SU-DHL-6 (cell line): ENCODE measurements around the gene COL18A1.

Source experiments
- H2AFZ ChIP-seq: fragments of 200-600 bp; sonication (generic); 2 replicates; pipeline ENCODE4 v1.6.1; 2014; ENCODE audit warnings: low read depth, mild to moderate bottlenecking, moderate library complexity, mixed read lengths, antibody characterized with exemption, low read length; ENCODE audit not compliant: severe bottlenecking
- H3F3A ChIP-seq: fragments of 200-600 bp; shearing (Covaris generic); 2 replicates; pipeline ENCODE4 v1.6.0; 2016; ENCODE audit warnings: antibody characterized with exemption, mild to moderate bottlenecking; ENCODE audit not compliant: insufficient read depth
- H3K27ac ChIP-seq: fragments of 200-600 bp; sonication (generic); 2 replicates; pipeline ENCODE4 v1.5.1; 2016; ENCODE audit warnings: low read depth, mild to moderate bottlenecking, low read length, moderate library complexity, mixed read lengths
- H3K27me3 ChIP-seq: fragments of 200-600 bp; sonication (generic), shearing (Covaris generic); 2 replicates; pipeline ENCODE4 v1.6.0; 2014; ENCODE audit warnings: mild to moderate bottlenecking, low read length
- H3K36me3 ChIP-seq: fragments of 200-600 bp; sonication (generic); 2 replicates; pipeline ENCODE4 v1.6.1; 2014; ENCODE audit warnings: mild to moderate bottlenecking, low read length, mixed read lengths
- H3K4me2 ChIP-seq: fragments of 300-600, 200-600 bp; shearing (Covaris generic), sonication (generic); 2 replicates; pipeline ENCODE4 v1.6.0; 2014; ENCODE audit warnings: low read length, low read depth, mild to moderate bottlenecking; ENCODE audit not compliant: poor library complexity, severe bottlenecking
- H3K4me3 ChIP-seq: fragments of 200-600 bp; sonication (generic); 2 replicates; pipeline ENCODE4 v1.5.1; 2014; ENCODE audit warnings: antibody characterized with exemption, low read length, mild to moderate bottlenecking, mixed read lengths; ENCODE audit not compliant: insufficient read depth, poor library complexity, severe bottlenecking
- H3K79me2 ChIP-seq: fragments of 200-600 bp; sonication (generic); 2 replicates; pipeline ENCODE4 v1.6.1; 2014; ENCODE audit warnings: mild to moderate bottlenecking, low read length, moderate library complexity; ENCODE audit not compliant: insufficient read depth
- H3K9ac ChIP-seq: fragments of 200-600 bp; sonication (generic); 2 replicates; pipeline ENCODE4 v1.7.0; 2014; ENCODE audit warnings: mild to moderate bottlenecking, low read length
- H3K9me2 ChIP-seq: fragments of 200-600 bp; sonication (generic); replicated peaks from 2 replicates; pipeline ENCODE4 v1.6.1; 2014; ENCODE audit warnings: low read length; ENCODE audit not compliant: insufficient read depth
- H3K9me3 ChIP-seq: fragments of 200-600 bp; sonication (generic); 2 replicates; pipeline ENCODE4 v1.6.1; 2014; ENCODE audit warnings: low read length, mixed read lengths; ENCODE audit not compliant: insufficient read depth
- H4K20me1 ChIP-seq: fragments of 200-600 bp; sonication (generic); 2 replicates; pipeline ENCODE4 v1.6.1; 2014; ENCODE audit warnings: low read depth, mild to moderate bottlenecking, antibody characterized with exemption, low read length, moderate library complexity, mixed read lengths
- CTCF ChIP-seq: fragments of 200-600 bp; sonication (generic); IDR thresholded peaks from one replicate; pipeline ENCODE4 v1.5.1; 2017; ENCODE audit warnings: antibody characterized with exemption, mild to moderate bottlenecking, low read length, moderate library complexity; ENCODE audit not compliant: insufficient read depth, poor library complexity, severe bottlenecking
- EZH2phosphoT487 ChIP-seq: fragments of 200-600 bp; sonication (generic), shearing (Covaris generic); conservative IDR thresholded peaks from 2 replicates; pipeline ENCODE4 v1.6.1; 2018; ENCODE audit warnings: mild to moderate bottlenecking, antibody characterized with exemption, low read length, moderate library complexity, mixed read lengths

Gene COL18A1

DNA sequence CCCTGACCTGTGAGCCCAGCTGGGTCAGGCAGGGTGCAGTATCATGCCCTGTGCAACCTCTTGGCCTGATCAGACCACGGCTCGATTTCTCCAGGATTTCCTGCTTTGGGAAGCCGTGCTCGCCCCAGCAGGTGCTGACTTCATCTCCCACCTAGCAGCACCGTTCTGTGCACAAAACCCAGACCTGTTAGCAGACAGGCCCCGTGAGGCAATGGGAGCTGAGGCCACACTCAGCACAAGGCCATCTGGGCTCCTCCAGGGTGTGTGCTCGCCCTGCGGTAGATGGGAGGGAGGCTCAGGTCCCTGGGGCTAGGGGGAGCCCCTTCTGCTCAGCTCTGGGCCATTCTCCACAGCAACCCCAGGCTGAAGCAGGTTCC lies 107.6 kb downstream of the COL18A1 start:
- Histone ChIP-seq H3F3A (peaks cover 3% of the 10 kb centered on the region; the same call in 1 of the 2 replicates), H3K79me2 (no peaks in the 10 kb centered on the region), H3K4me2 (no peak overlapping the region), H3K9me2 (no peaks in the 10 kb centered on the region), H3K9me3 (no peaks in the 10 kb centered on the region), H3K27ac (no peak overlapping the region), H4K20me1 (no peaks in the 10 kb centered on the region), H3K36me3 (no peaks in the 10 kb centered on the region), H2AFZ (no peak overlapping the region), H3K27me3 (no peaks in the 10 kb centered on the region), H3K4me3 (no peak overlapping the region), H3K9ac (no peak overlapping the region)
- TF ChIP-seq CTCF (no peak), EZH2phosphoT487 (no peak)

DNA sequence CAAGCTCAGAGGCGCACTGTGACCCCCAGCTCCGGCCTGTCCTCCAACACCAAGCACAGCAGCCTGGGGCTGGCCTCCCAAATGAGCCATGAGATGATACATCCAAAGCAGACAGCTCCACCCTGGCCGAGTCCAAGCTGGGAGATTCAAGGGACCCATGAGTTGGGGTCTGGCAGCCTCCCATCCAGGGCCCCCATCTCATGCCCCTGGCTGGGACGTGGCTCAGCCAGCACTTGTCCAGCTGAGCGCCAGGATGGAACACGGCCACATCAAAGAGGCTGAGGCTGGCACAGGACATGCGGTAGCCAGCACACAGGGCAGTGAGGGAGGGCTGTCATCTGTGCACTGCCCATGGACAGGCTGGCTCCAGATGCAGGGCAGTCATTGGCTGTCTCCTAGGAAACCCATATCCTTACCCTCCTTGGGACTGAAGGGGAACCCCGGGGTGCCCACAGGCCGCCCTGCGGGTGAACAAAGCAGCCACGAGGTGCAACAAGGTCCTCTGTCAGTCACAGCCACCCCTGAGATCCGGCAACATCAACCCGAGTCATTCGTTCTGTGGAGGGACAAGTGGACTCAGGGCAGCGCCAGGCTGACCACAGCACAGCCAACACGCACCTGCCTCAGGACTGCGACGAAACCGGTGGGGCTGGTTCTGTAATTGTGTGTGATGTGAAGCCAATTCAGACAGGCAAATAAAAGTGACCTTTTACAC lies 108.2 kb downstream of the COL18A1 start:
- Histone ChIP-seq H3F3A (peaks cover 3% of the 10 kb centered on the region; the same call in 1 of the 2 replicates), H2AFZ (no peak overlapping the region), H3K9me2 (no peaks in the 10 kb centered on the region), H3K9me3 (no peaks in the 10 kb centered on the region), H3K9ac (no peak overlapping the region), H3K27ac (no peak overlapping the region), H4K20me1 (no peaks in the 10 kb centered on the region), H3K36me3 (peaks cover 3% of the 10 kb centered on the region; the same call in 1 of the 2 replicates), H3K4me3 (no peak overlapping the region), H3K79me2 (no peaks in the 10 kb centered on the region), H3K27me3 (no peaks in the 10 kb centered on the region), H3K4me2 (no peak overlapping the region)
- TF ChIP-seq EZH2phosphoT487 (no peak), CTCF (no peak)

GRCh38 chr21:45513741-45514310 lies 108.9 kb downstream of the COL18A1 start:
- Histone ChIP-seq H3K9me2 (no peaks in the 10 kb centered on the region), H3K4me2 (no peak overlapping the region), H3K4me3 (no peak overlapping the region), H2AFZ (no peak overlapping the region), H3F3A (peaks cover 3% of the 10 kb centered on the region; the same call in 1 of the 2 replicates), H3K9ac (no peak overlapping the region), H3K27me3 (no peaks in the 10 kb centered on the region), H3K27ac (no peak overlapping the region), H3K79me2 (no peaks in the 10 kb centered on the region), H3K36me3 (peaks cover 10% of the 10 kb centered on the region), H4K20me1 (no peaks in the 10 kb centered on the region), H3K9me3 (no peaks in the 10 kb centered on the region)
- TF ChIP-seq CTCF, result no peak
- TF ChIP-seq EZH2phosphoT487, result no peak
